ENCODE measurements around the gene AKR1A1.

AKR1A1 gene

DNA sequence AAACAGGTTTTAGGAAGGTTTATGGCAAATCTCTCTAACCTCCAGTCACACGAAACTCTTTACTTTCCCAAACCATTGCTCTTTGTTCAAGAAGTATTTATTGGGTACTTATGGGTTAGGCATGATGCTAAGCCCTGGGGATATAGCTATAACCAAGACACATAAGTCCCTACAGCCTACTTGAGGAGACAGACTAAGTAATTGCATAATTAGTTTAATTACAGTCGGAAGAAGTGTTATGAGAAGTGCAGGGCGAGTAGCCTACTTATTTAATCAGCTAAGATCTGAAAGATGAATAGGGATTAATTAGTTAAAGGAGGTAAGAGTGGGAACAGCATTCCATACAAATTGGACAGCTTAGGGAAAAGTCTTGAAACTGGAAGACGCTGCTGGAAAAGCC, 20.0 kb downstream of the AKR1A1 start:
- no peaks in the 10 kb centered on the region for H3K9me3 ChIP-seq (ENCODE audit: low read length)
- no peak overlapping the region for H2AFZ ChIP-seq (ENCODE audit: low read length)
- H3K9me2 ChIP-seq (ENCODE audit: low read depth, low read length), result no peaks in the 10 kb centered on the region
- H3K4me2 ChIP-seq (ENCODE audit: low read length), result no peak overlapping the region
- H3K27me3 ChIP-seq (ENCODE audit: insufficient read depth, low read length), result no peaks in the 10 kb centered on the region
- no peak overlapping the region for H3K27ac ChIP-seq (ENCODE audit: low read depth, low read length, poor library complexity, severe bottlenecking)
- H4K20me1 ChIP-seq (ENCODE audit: insufficient read depth, low read length), result no peaks in the 10 kb centered on the region
- H3K36me3 ChIP-seq (ENCODE audit: insufficient read depth, low read length), result peaks cover 60% of the 10 kb centered on the region
- no peak overlapping the region for H3K9ac ChIP-seq (ENCODE audit: low read length)
- H3K4me1 ChIP-seq (ENCODE audit: insufficient read depth, low read length, severe bottlenecking), result no peaks in the 10 kb centered on the region
- H3K4me3 ChIP-seq (ENCODE audit: low read depth, low read length, poor library complexity, severe bottlenecking), result no peak overlapping the region
- TF ChIP-seq EZH2 (IDR thresholded peaks at IDR 0.05; ENCODE audit: borderline replicate concordance, low read length), result no peak
- TF ChIP-seq, protein P1, sequence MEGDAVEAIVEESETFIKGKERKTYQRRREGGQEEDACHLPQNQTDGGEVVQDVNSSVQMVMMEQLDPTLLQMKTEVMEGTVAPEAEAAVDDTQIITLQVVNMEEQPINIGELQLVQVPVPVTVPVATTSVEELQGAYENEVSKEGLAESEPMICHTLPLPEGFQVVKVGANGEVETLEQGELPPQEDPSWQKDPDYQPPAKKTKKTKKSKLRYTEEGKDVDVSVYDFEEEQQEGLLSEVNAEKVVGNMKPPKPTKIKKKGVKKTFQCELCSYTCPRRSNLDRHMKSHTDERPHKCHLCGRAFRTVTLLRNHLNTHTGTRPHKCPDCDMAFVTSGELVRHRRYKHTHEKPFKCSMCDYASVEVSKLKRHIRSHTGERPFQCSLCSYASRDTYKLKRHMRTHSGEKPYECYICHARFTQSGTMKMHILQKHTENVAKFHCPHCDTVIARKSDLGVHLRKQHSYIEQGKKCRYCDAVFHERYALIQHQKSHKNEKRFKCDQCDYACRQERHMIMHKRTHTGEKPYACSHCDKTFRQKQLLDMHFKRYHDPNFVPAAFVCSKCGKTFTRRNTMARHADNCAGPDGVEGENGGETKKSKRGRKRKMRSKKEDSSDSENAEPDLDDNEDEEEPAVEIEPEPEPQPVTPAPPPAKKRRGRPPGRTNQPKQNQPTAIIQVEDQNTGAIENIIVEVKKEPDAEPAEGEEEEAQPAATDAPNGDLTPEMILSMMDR (IDR thresholded peaks at IDR 0.05; ENCODE audit: low read length), result no peak
- H3F3A ChIP-seq (ENCODE audit: insufficient read depth, low read length), result no peaks in the 10 kb centered on the region
- H3K79me2 ChIP-seq (ENCODE audit: insufficient read depth, low read length), result no peaks in the 10 kb centered on the region

DNA sequence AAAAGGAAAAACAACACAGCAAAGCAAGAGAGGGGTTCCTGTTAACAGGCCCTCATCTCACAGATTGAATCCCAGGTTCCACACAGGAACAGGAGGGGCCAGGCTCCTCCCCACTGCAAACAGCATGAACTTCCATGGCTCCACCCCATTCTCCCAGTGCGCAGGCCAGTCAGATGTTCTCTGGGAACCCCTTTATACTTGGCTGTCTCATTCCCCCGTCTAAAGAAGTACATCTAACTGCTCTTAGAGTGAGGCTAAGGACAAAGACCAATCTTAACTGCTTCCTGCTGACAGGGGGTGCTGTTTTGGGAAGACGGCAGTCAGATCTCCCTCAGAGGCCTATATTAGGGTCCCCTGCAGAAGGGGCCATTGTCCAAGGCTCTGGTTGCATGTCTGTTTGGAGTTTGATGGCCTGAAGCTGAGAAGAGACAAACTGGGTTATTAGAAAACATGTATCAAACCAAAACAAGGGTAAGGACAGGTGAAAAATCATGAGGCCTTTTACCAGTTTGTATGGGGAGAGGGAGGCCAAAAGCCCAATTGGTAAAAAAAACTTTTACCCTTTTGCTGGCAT, 22.7 kb downstream of the AKR1A1 start:
- H4K20me1 ChIP-seq (ENCODE audit: insufficient read depth, low read length), result no peaks in the 10 kb centered on the region
- no peaks in the 10 kb centered on the region for H3K27me3 ChIP-seq (ENCODE audit: insufficient read depth, low read length)
- no peak overlapping the region for H3K4me3 ChIP-seq (ENCODE audit: low read depth, low read length, poor library complexity, severe bottlenecking)
- no peak overlapping the region for H2AFZ ChIP-seq (ENCODE audit: low read length)
- H3K36me3 ChIP-seq (ENCODE audit: insufficient read depth, low read length), result peaks cover 33% of the 10 kb centered on the region; the same call in 1 of the 2 replicates
- H3K79me2 ChIP-seq (ENCODE audit: insufficient read depth, low read length), result no peaks in the 10 kb centered on the region
- no peaks in the 10 kb centered on the region for H3K4me1 ChIP-seq (ENCODE audit: insufficient read depth, low read length, severe bottlenecking)
- TF ChIP-seq EZH2 (IDR thresholded peaks at IDR 0.05; ENCODE audit: borderline replicate concordance, low read length), result no peak
- TF ChIP-seq, protein P1 (IDR thresholded peaks at IDR 0.05; ENCODE audit: low read length), result no peak
- H3K9me2 ChIP-seq (ENCODE audit: low read depth, low read length), result no peaks in the 10 kb centered on the region
- H3K9ac ChIP-seq (ENCODE audit: low read length), result no peak overlapping the region
- H3K4me2 ChIP-seq (ENCODE audit: low read length), result no peak overlapping the region
- no peaks in the 10 kb centered on the region for H3F3A ChIP-seq (ENCODE audit: insufficient read depth, low read length)
- H3K27ac ChIP-seq (ENCODE audit: low read depth, low read length, poor library complexity, severe bottlenecking), result no peak overlapping the region
- H3K9me3 ChIP-seq (ENCODE audit: low read length), result no peaks in the 10 kb centered on the region

DNA sequence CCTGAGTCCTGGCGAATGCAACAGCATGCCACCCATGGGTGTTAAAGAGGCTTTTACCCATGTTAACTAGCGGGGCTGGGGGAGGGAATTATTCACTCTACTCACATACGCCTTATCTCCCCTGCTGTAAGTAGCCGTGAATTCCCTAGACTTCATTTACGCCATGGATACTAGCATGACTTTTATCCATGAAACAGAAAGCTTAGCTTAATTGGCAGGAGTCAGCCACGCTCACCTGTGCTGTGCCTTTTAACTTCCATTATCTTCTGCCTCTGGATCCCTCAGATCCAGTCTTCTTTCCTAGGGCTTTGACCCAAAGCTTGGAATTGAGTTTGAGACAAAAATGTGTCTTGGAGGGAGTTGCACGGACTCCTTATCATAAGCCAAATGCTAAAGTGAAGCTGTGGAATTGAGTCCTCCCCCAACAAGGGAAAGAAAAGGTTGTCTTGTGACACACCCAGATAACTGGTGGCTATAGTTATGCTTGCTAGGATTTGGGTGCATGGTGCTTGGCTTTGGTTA, 23.5 kb downstream of the AKR1A1 start:
- Histone ChIP-seq H3F3A (ENCODE audit: insufficient read depth, low read length) (no peaks in the 10 kb centered on the region), H4K20me1 (ENCODE audit: insufficient read depth, low read length) (no peaks in the 10 kb centered on the region), H2AFZ (ENCODE audit: low read length) (no peak overlapping the region), H3K79me2 (ENCODE audit: insufficient read depth, low read length) (no peaks in the 10 kb centered on the region), H3K27me3 (ENCODE audit: insufficient read depth, low read length) (no peaks in the 10 kb centered on the region), H3K4me3 (ENCODE audit: low read depth, low read length, poor library complexity, severe bottlenecking) (no peak overlapping the region), H3K4me2 (ENCODE audit: low read length) (no peak overlapping the region), H3K9ac (ENCODE audit: low read length) (no peak overlapping the region), H3K9me3 (ENCODE audit: low read length) (no peaks in the 10 kb centered on the region), H3K27ac (ENCODE audit: low read depth, low read length, poor library complexity, severe bottlenecking) (no peak overlapping the region), H3K9me2 (ENCODE audit: low read depth, low read length) (no peaks in the 10 kb centered on the region), H3K36me3 (ENCODE audit: insufficient read depth, low read length) (peaks cover 25% of the 10 kb centered on the region; the same call in 1 of the 2 replicates), H3K4me1 (ENCODE audit: insufficient read depth, low read length, severe bottlenecking) (no peaks in the 10 kb centered on the region)
- no peak for TF ChIP-seq EZH2 (IDR thresholded peaks at IDR 0.05; ENCODE audit: borderline replicate concordance, low read length)
- TF ChIP-seq, protein P1 (IDR thresholded peaks at IDR 0.05; ENCODE audit: low read length), result no peak

Measured in OCI-LY1 (cell line).